Endothelial cell of umbilical vein (primary cell): ENCODE data around the gene CHSY3. TPM values are rescaled to one million over a fixed set of nuclear protein-coding genes. Genes with fewer than 3 reads are reported as not detected.

Experiments used
- BruUV-seq: library from RNA; stranded (reverse); fragments of 400-500 nt; replicated peaks from 2 replicates; lab custom pipeline; 2021; lab: Mats Ljungman, UMichigan
- CTCF ChIA-PET: fragments of 300-600, 350-600 bp; sonication (Branson Sonifier 250); formaldehyde crosslinking; loops from one replicate; lab custom pipeline; 2021; ENCODE audit warnings: antibody characterized with exemption, inconsistent platforms; lab: Charles Lee
- POLR2A ChIA-PET: fragments of 300-600, 350-600 bp; sonication (Branson Sonifier 250); formaldehyde crosslinking; loops from one replicate; lab custom pipeline; 2021; ENCODE audit warnings: antibody characterized with exemption, inconsistent platforms; lab: Charles Lee
- DNase-seq: peaks from one replicate; pipeline ENCODE4 v3.0.0-alpha.2; 2011; ENCODE audit warnings: low read depth, low spot score
- FAIRE-seq: peaks from 2 replicates; lab custom pipeline; 2011; peaks lifted over from hg19 to GRCh38; lab: Jason Lieb, UNC
- H2AFZ ChIP-seq: 2 replicates; pipeline ENCODE4 v1.6.0; 2012; ENCODE audit warnings: low read depth, low read length, control low read depth, inconsistent platforms
- H3K27ac ChIP-seq: 2 replicates; pipeline ENCODE4 v1.5.1; 2011; ENCODE audit warnings: low read depth, mild to moderate bottlenecking, control low read depth, low read length, moderate library complexity; ENCODE audit not compliant: insufficient read depth
- H3K27me3 ChIP-seq, 2 experiments: 2 replicates each; pipeline versions ENCODE4 v1.6.0 to v1.6.1; 2011; ENCODE audit warnings: low read length in 2 of 2, mixed read lengths in 1 of 2; ENCODE audit not compliant: control insufficient read depth in 2 of 2, insufficient read depth in 2 of 2
- H3K36me3 ChIP-seq, 2 experiments: 2 replicates in 1 of 2; 3 replicates in 1 of 2; pipeline ENCODE4 v1.5.1; 2011; ENCODE audit warnings: low read length in 2 of 2, mild to moderate bottlenecking in 1 of 2, moderate library complexity in 1 of 2; ENCODE audit not compliant: control insufficient read depth in 2 of 2, insufficient read depth in 2 of 2; ENCODE audit errors: extremely low read depth in 1 of 2
- H3K4me1 ChIP-seq: 3 replicates; pipeline ENCODE4 v1.5.1; 2011; ENCODE audit warnings: mild to moderate bottlenecking, low read length; ENCODE audit not compliant: control insufficient read depth, insufficient read depth; ENCODE audit errors: extremely low read depth
- H3K4me2 ChIP-seq: 2 replicates; pipeline ENCODE4 v1.6.1; 2011; ENCODE audit warnings: low read length, control low read depth, mixed read lengths; ENCODE audit not compliant: insufficient read depth
- H3K4me3 ChIP-seq, 3 experiments: fragments of 200-600 bp in 1 of 3; sonication (generic), shearing (Covaris generic) in 1 of 3; replicated peaks in 1 of 3; 2 replicates each; pipeline ENCODE4 v1.5.1; 2011 to 2016; ENCODE audit warnings: control low read depth in 3 of 3, low read length in 3 of 3, mild to moderate bottlenecking in 2 of 3, inconsistent platforms in 1 of 3, low read depth in 1 of 3, moderate library complexity in 1 of 3; ENCODE audit not compliant: insufficient read depth in 1 of 3
- H3K79me2 ChIP-seq: 2 replicates; pipeline ENCODE4 v1.6.0; 2012; ENCODE audit warnings: low read length, inconsistent platforms; ENCODE audit not compliant: control insufficient read depth, insufficient read depth
- H3K9ac ChIP-seq: replicated peaks from 2 replicates; pipeline ENCODE3; 2011; ENCODE audit warnings: low read length, control low read depth; ENCODE audit not compliant: insufficient read depth; ENCODE audit errors: extremely low read depth
- H3K9me1 ChIP-seq: replicated peaks from 3 replicates; pipeline ENCODE4 v1.6.0; 2011; ENCODE audit warnings: mild to moderate bottlenecking, low read length; ENCODE audit not compliant: control insufficient read depth, insufficient read depth; ENCODE audit errors: extremely low read depth
- H3K9me3 ChIP-seq: replicated peaks from 2 replicates; pipeline ENCODE4 v1.5.1; 2012; ENCODE audit warnings: low read length, inconsistent platforms; ENCODE audit not compliant: control insufficient read depth, insufficient read depth
- H4K20me1 ChIP-seq: replicated peaks from 2 replicates; pipeline ENCODE3; 2011; ENCODE audit warnings: mild to moderate bottlenecking, low read length; ENCODE audit not compliant: control insufficient read depth, insufficient read depth; ENCODE audit errors: extremely low read depth
- CTCF ChIP-seq, 2 donors: IDR thresholded peaks; 1 replicate in 1 of 2; 2 replicates in 1 of 2; pipeline ENCODE4 v1.5.1; 2011; ENCODE audit warnings: low read length in 2 of 2, mild to moderate bottlenecking in 2 of 2, moderate library complexity in 2 of 2, control low read depth in 1 of 2, inconsistent platforms in 1 of 2, low read depth in 1 of 2; ENCODE audit not compliant: insufficient read depth in 1 of 2; ENCODE audit errors: extremely low read depth in 1 of 2
- EZH2 ChIP-seq: IDR thresholded peaks from 2 replicates; pipeline ENCODE4 v1.6.1; 2012; ENCODE audit warnings: borderline replicate concordance, low read depth, mild to moderate bottlenecking, moderate library complexity, low read length, inconsistent platforms; ENCODE audit not compliant: severe bottlenecking
- FOS ChIP-seq: IDR thresholded peaks from 2 replicates; pipeline ENCODE4 v1.6.1; 2011; ENCODE audit warnings: mild to moderate bottlenecking, low read length, moderate library complexity, borderline replicate concordance; ENCODE audit not compliant: insufficient read depth
- GATA2 ChIP-seq: IDR thresholded peaks from 2 replicates; pipeline ENCODE4 v1.7.0; 2011; ENCODE audit warnings: low read depth, mild to moderate bottlenecking, moderate library complexity, mixed read lengths, low read length; ENCODE audit not compliant: insufficient read length, insufficient read depth
- JUN ChIP-seq: IDR thresholded peaks from 2 replicates; pipeline ENCODE4 v1.6.1; 2011; ENCODE audit warnings: borderline replicate concordance, low read depth; ENCODE audit not compliant: insufficient read length, insufficient read depth
- MYC ChIP-seq: IDR thresholded peaks from one replicate; pipeline ENCODE4 v1.6.1; 2011; ENCODE audit warnings: mild to moderate bottlenecking, low read depth, low read length
- POLR2A ChIP-seq: IDR thresholded peaks from 2 replicates; pipeline ENCODE4 v1.6.1; 2012; ENCODE audit warnings: low read depth, mild to moderate bottlenecking, control low read depth, low read length
- POLR2AphosphoS5 ChIP-seq: IDR thresholded peaks from 2 replicates; pipeline ENCODE4 v1.6.1; 2012; ENCODE audit warnings: low read depth, mild to moderate bottlenecking, control low read depth, low read length, moderate library complexity; ENCODE audit not compliant: insufficient read depth
- dilution Hi-C: fragments of 300-500 bp; cut with MboI; formaldehyde crosslinking; loops from one replicate; pipeline ENCODE4 v1.15.0; 2019; ENCODE audit warnings: low sequenced_read_pairs; ENCODE audit not compliant: extremely low pct_ligation_motif_present
- intact Hi-C: fragments of 100-400 bp; cut with micrococcal nuclease; formaldehyde crosslinking; loops from one replicate; pipeline ENCODE4 v1.10.0; 2022
- polyA plus RNA-seq, 4 experiments: library from polyadenylated mRNA; depleted of rRNA in 3 of 4; stranded (reverse) in 3 of 4; unstranded in 1 of 4; fragments of >200 nt; gene quantifications; 2 replicates each; pipeline versions ENCODE4 v1.2.1 to v1.2.3, GENCODE V29; 2011 to 2012; ENCODE audit warnings: missing spikeins in 1 of 4
- total RNA-seq: library from RNA; stranded (reverse); gene quantifications from 2 replicates; pipeline ENCODE4 v1.2.3, GENCODE V29; 2021
- TF ChIP-seq, protein P1 (sequence below): IDR thresholded peaks from 2 replicates; pipeline ENCODE4 v1.6.1; 2011; ENCODE audit not compliant: insufficient read depth, insufficient read length

CHSY3 gene
- total and polyA plus RNA-seq, 2 donors (not counting 3 experiments of a cell fraction or from before 2014, with no cell fraction given), result 2.2 to 8.4 TPM

DNA sequence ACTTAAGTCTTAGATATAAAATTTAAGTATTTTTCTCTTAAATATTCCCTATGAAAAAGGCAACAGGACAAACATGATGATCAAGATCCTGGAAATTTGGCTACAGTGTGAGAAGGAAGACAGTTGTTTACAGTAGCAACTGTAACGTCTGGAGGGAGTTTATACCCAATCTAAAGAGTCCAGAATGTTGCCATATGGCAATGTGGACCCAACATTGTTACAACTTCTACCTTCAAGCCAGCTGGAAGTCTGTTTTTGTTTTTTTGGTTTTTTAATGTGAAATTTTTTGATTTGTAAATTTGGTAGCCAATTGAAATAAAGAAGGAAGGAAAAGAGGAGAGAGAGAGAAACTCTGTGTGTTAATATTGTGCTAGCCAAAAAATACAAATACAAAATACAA lies 233.4 kb downstream of the CHSY3 start:
- Histone ChIP-seq H3K27me3 (no peaks in the 10 kb centered on the region), H2AFZ (no peak overlapping the region), H3K9me1 (no peaks in the 10 kb centered on the region), H3K79me2 (no peaks in the 10 kb centered on the region), H3K4me3 (no peak overlapping the region), H4K20me1 (no peaks in the 10 kb centered on the region), H3K27ac (no peak overlapping the region), H3K4me1 (no peaks in the 10 kb centered on the region), H3K9me3 (no peaks in the 10 kb centered on the region), H3K9ac (no peak overlapping the region), H3K4me2 (no peak overlapping the region), H3K36me3 (no peaks in the 10 kb centered on the region)
- CTCF ChIA-PET, result interaction anchor here (6.3 kb wide), 1 partner anchor 238 kb away, joined by 60 read pairs; no protein-coding TSS in a partner anchor
- BruUV-seq, result no TSS peak
- no peak for TF ChIP-seq FOS
- TF ChIP-seq GATA2, result no peak
- TF ChIP-seq, protein P1, sequence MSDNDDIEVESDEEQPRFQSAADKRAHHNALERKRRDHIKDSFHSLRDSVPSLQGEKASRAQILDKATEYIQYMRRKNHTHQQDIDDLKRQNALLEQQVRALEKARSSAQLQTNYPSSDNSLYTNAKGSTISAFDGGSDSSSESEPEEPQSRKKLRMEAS, result no peak
- TF ChIP-seq POLR2AphosphoS5, result no peak
- no peak for TF ChIP-seq MYC
- no peak for TF ChIP-seq CTCF (IDR thresholded peaks at IDR 0.05; ENCODE audit: extremely low read depth in 1 of 2, insufficient read depth in 1 of 2, low read depth in 1 of 2, low read length in 2 of 2)
- TF ChIP-seq POLR2A, result no peak
- TF ChIP-seq JUN, result no peak
- TF ChIP-seq EZH2, result no peak
- intact Hi-C loops, result no loop called here
- dilution Hi-C loops, result no loop called here
- no peak for DNase-seq
- POLR2A ChIA-PET, result interaction anchor here (0.7 kb wide), 1 partner anchor 1720 kb away, joined by 3 read pairs; no protein-coding TSS in a partner anchor
- FAIRE-seq, result no peak
